ENCODE results near the gene ALPG. TPM values are rescaled to one million over a fixed set of nuclear protein-coding genes. Genes with fewer than 3 reads are reported as not detected.

Gene ALPG
- total and polyA plus RNA-seq, 2 donors (not counting 1 experiment from before 2014, with no cell fraction given), result not detected

GRCh38 chr2:232367016-232367415 is 39.6 kb upstream of the ALPG start:
- no peak for TF ChIP-seq EZH2 (IDR thresholded peaks at IDR 0.05; ENCODE audit: borderline replicate concordance, insufficient read depth, low read depth, low read length, poor library complexity, severe bottlenecking)
- TF ChIP-seq CTCF (IDR thresholded peaks at IDR 0.05), result no peak
- ATAC-seq (ENCODE audit: low read depth) (no peak), DNase-seq (no peak)
- ChIA-PET POLR2A (no interaction called here), CTCF (no interaction called here)
- Histone ChIP-seq H3K4me3 (ENCODE audit: control extremely low read depth in 1 of 5, extremely low read depth in 1 of 5, insufficient read depth in 1 of 5, low read depth in 2 of 5, low read length in 4 of 5) (no peak overlapping the region), H3K9ac (ENCODE audit: low read length) (no peak overlapping the region), H3K4me1 (ENCODE audit: control insufficient read depth in 2 of 2, insufficient read depth in 2 of 2, low read length in 2 of 2) (peaks cover 10 to 17% of the 10 kb centered on the region in 2 donors), H3K36me3 (replicated peaks in 1 of 2; ENCODE audit: control extremely low read depth in 1 of 2, control insufficient read depth in 1 of 2, extremely low read depth in 1 of 2, insufficient read depth in 2 of 2, low read length in 1 of 2) (no peaks in the 10 kb centered on the region), H3K9me3 (ENCODE audit: control extremely low read depth in 1 of 3, control insufficient read depth in 2 of 3, insufficient read depth in 1 of 3, low read length in 2 of 3) (peaks cover 0 to 11% (median 0%) of the 10 kb centered on the region in 3 donors), H3K27me3 (replicated peaks in 1 of 4; ENCODE audit: control extremely low read depth in 1 of 4, control insufficient read depth in 3 of 4, insufficient read depth in 4 of 4, low read length in 3 of 4) (peaks cover 0 to 2% (median 0%) of the 10 kb centered on the region in 4 experiments), H3K79me2 (ENCODE audit: control insufficient read depth, insufficient read depth, low read length) (no peaks in the 10 kb centered on the region), H4K20me1 (ENCODE audit: control insufficient read depth, insufficient read depth, low read length, poor library complexity, severe bottlenecking) (no peaks in the 10 kb centered on the region), H3K4me2 (replicated peaks; ENCODE audit: low read depth, low read length, poor library complexity, severe bottlenecking) (no peak overlapping the region), H3K27ac (ENCODE audit: low read length in 2 of 2) (no peak overlapping the region), H2AFZ (ENCODE audit: insufficient read depth, low read depth, low read length, poor library complexity, severe bottlenecking) (no peak overlapping the region)
- H3K4me3 Mint-ChIP-seq, result no peak overlapping the region
- no peaks in the 10 kb centered on the region for H3K9me3 Mint-ChIP-seq (ENCODE audit: insufficient read depth)
- WGBS (ENCODE audit: insufficient coverage), result 80% methylated on average over 6 of the region's 7 CpGs
- H3K27ac Mint-ChIP-seq, result no peak overlapping the region
- peaks cover 16% of the 10 kb centered on the region for H3K4me1 Mint-ChIP-seq
- intact Hi-C loops (cut with micrococcal nuclease), result no loop called here
- H3K27me3 Mint-ChIP-seq, result peaks cover 3% of the 10 kb centered on the region

GRCh38 chr2:232367591-232368233 is 38.9 kb upstream of the ALPG start:
- H3K27ac ChIP-seq (ENCODE audit: low read length in 2 of 2), result no peak overlapping the region
- H4K20me1 ChIP-seq (ENCODE audit: control insufficient read depth, insufficient read depth, low read length, poor library complexity, severe bottlenecking), result no peaks in the 10 kb centered on the region
- no peak overlapping the region for H3K4me2 ChIP-seq (replicated peaks; ENCODE audit: low read depth, low read length, poor library complexity, severe bottlenecking)
- ChIA-PET POLR2A (no interaction called here), CTCF (no interaction called here)
- TF ChIP-seq EZH2 (IDR thresholded peaks at IDR 0.05; ENCODE audit: borderline replicate concordance, insufficient read depth, low read depth, low read length, poor library complexity, severe bottlenecking), result no peak
- H3K27ac Mint-ChIP-seq, result no peak overlapping the region
- WGBS (ENCODE audit: insufficient coverage), result 83% methylated on average over 13 of the region's 13 CpGs
- H3K9ac ChIP-seq (ENCODE audit: low read length), result no peak overlapping the region
- H3K27me3 Mint-ChIP-seq, result peaks cover 3% of the 10 kb centered on the region
- H3K9me3 ChIP-seq (ENCODE audit: control extremely low read depth in 1 of 3, control insufficient read depth in 2 of 3, insufficient read depth in 1 of 3, low read length in 2 of 3), result peaks cover 0 to 4% (median 0%) of the 10 kb centered on the region in 3 donors
- peaks cover 10 to 17% of the 10 kb centered on the region in 2 donors for H3K4me1 ChIP-seq (ENCODE audit: control insufficient read depth in 2 of 2, insufficient read depth in 2 of 2, low read length in 2 of 2)
- no peaks in the 10 kb centered on the region for H3K9me3 Mint-ChIP-seq (ENCODE audit: insufficient read depth)
- H3K4me1 Mint-ChIP-seq, result peaks cover 16% of the 10 kb centered on the region
- DNase-seq, result no peak
- no peak for ATAC-seq (ENCODE audit: low read depth)
- H2AFZ ChIP-seq (ENCODE audit: insufficient read depth, low read depth, low read length, poor library complexity, severe bottlenecking), result no peak overlapping the region
- no peak overlapping the region for H3K4me3 Mint-ChIP-seq
- peaks cover 0 to 2% (median 0%) of the 10 kb centered on the region in 4 experiments for H3K27me3 ChIP-seq (replicated peaks in 1 of 4; ENCODE audit: control extremely low read depth in 1 of 4, control insufficient read depth in 3 of 4, insufficient read depth in 4 of 4, low read length in 3 of 4)
- intact Hi-C loops (cut with micrococcal nuclease), result no loop called here
- H3K4me3 ChIP-seq (ENCODE audit: control extremely low read depth in 1 of 5, extremely low read depth in 1 of 5, insufficient read depth in 1 of 5, low read depth in 2 of 5, low read length in 4 of 5), result no peak overlapping the region
- no peaks in the 10 kb centered on the region for H3K79me2 ChIP-seq (ENCODE audit: control insufficient read depth, insufficient read depth, low read length)
- H3K36me3 ChIP-seq (replicated peaks in 1 of 2; ENCODE audit: control extremely low read depth in 1 of 2, control insufficient read depth in 1 of 2, extremely low read depth in 1 of 2, insufficient read depth in 2 of 2, low read length in 1 of 2), result no peaks in the 10 kb centered on the region
